ENCODE results near the gene PABPC1L.

PABPC1L gene

GRCh38 chr20:44891826-44892225, 18.0 kb upstream of the PABPC1L start:
- DNase-seq, result no peak
- Histone ChIP-seq H3K27ac (ENCODE audit: low read length) (no peak overlapping the region), H3K36me3 (replicated peaks; ENCODE audit: insufficient read depth, low read length) (no peaks in the 10 kb centered on the region; the same call in 1 of the 2 replicates), H4K20me1 (ENCODE audit: insufficient read depth, low read length) (peaks cover 74% of the 10 kb centered on the region), H3K4me2 (ENCODE audit: low read depth, low read length) (no peak overlapping the region), H3K27me3 (replicated peaks; ENCODE audit: insufficient read depth, low read length) (no peaks in the 10 kb centered on the region), H3K4me1 (ENCODE audit: low read length) (peaks cover 17% of the 10 kb centered on the region), H3K9ac (ENCODE audit: low read length) (no peak overlapping the region), H2AFZ (ENCODE audit: low read length) (no peak overlapping the region), H3F3A (ENCODE audit: insufficient read depth, low read length) (no peaks in the 10 kb centered on the region), H3K79me2 (ENCODE audit: low read length) (peaks cover 99% of the 10 kb centered on the region), H3K9me2 (replicated peaks; ENCODE audit: insufficient read depth, low read length) (no peaks in the 10 kb centered on the region), H3K9me3 (replicated peaks; ENCODE audit: insufficient read depth, low read length) (no peaks in the 10 kb centered on the region), H3K4me3 (ENCODE audit: low read length) (no peak overlapping the region)
- TF ChIP-seq, protein P1, sequence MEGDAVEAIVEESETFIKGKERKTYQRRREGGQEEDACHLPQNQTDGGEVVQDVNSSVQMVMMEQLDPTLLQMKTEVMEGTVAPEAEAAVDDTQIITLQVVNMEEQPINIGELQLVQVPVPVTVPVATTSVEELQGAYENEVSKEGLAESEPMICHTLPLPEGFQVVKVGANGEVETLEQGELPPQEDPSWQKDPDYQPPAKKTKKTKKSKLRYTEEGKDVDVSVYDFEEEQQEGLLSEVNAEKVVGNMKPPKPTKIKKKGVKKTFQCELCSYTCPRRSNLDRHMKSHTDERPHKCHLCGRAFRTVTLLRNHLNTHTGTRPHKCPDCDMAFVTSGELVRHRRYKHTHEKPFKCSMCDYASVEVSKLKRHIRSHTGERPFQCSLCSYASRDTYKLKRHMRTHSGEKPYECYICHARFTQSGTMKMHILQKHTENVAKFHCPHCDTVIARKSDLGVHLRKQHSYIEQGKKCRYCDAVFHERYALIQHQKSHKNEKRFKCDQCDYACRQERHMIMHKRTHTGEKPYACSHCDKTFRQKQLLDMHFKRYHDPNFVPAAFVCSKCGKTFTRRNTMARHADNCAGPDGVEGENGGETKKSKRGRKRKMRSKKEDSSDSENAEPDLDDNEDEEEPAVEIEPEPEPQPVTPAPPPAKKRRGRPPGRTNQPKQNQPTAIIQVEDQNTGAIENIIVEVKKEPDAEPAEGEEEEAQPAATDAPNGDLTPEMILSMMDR (IDR thresholded peaks at IDR 0.05; ENCODE audit: low read length), result no peak
- no peak for TF ChIP-seq EZH2phosphoT487 (IDR thresholded peaks at IDR 0.05; ENCODE audit: low read length)
- TF ChIP-seq EZH2 (optimal IDR thresholded peaks at IDR 0.05; ENCODE audit: low read depth, low read length), result no peak

GRCh38 chr20:44894959-44895358, 14.9 kb upstream of the PABPC1L start:
- no peak for TF ChIP-seq EZH2phosphoT487 (IDR thresholded peaks at IDR 0.05; ENCODE audit: low read length)
- no peak for TF ChIP-seq EZH2 (optimal IDR thresholded peaks at IDR 0.05; ENCODE audit: low read depth, low read length)
- TF ChIP-seq, protein P1 (IDR thresholded peaks at IDR 0.05; ENCODE audit: low read length), result no peak
- no peak overlapping the region for H3K4me3 ChIP-seq (ENCODE audit: low read length)
- H3K4me2 ChIP-seq (ENCODE audit: low read depth, low read length), result no peak overlapping the region
- no peak overlapping the region for H2AFZ ChIP-seq (ENCODE audit: low read length)
- H3K9me3 ChIP-seq (replicated peaks; ENCODE audit: insufficient read depth, low read length), result no peaks in the 10 kb centered on the region
- DNase-seq, result no peak
- no peaks in the 10 kb centered on the region for H3K27me3 ChIP-seq (replicated peaks; ENCODE audit: insufficient read depth, low read length)
- H3F3A ChIP-seq (ENCODE audit: insufficient read depth, low read length), result no peaks in the 10 kb centered on the region
- H3K9ac ChIP-seq (ENCODE audit: low read length), result no peak overlapping the region
- peaks cover 99% of the 10 kb centered on the region for H3K79me2 ChIP-seq (ENCODE audit: low read length)
- no peaks in the 10 kb centered on the region for H3K9me2 ChIP-seq (replicated peaks; ENCODE audit: insufficient read depth, low read length)
- H3K4me1 ChIP-seq (ENCODE audit: low read length), result no peaks in the 10 kb centered on the region
- no peak overlapping the region for H3K27ac ChIP-seq (ENCODE audit: low read length)
- H4K20me1 ChIP-seq (ENCODE audit: insufficient read depth, low read length), result peaks cover 59% of the 10 kb centered on the region
- no peaks in the 10 kb centered on the region for H3K36me3 ChIP-seq (replicated peaks; ENCODE audit: insufficient read depth, low read length)

DNA sequence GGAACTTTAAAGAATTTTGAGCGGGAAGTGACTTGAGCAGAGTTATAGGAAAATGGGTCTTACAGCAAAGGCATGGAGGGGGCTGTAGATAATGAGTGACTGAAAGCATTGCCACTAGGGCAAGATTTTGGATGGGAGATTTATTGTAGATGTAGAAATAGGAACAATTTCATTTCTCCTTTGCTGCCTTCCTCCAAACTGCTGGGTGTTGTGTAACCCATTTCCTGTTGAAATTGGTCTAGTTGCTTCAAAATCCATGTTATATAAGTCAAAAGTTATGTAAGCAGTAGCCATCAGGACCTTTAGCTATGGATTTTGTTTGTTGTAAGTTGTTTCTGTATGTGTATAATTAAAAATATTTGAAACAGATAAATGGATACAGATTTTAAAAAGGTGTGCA, 13.3 kb upstream of the PABPC1L start:
- Histone ChIP-seq H3K36me3 (replicated peaks; ENCODE audit: insufficient read depth, low read length) (no peaks in the 10 kb centered on the region; the same call in 1 of the 2 replicates), H2AFZ (ENCODE audit: low read length) (no peak overlapping the region), H3K27ac (ENCODE audit: low read length) (no peak overlapping the region), H4K20me1 (ENCODE audit: insufficient read depth, low read length) (peaks cover 58% of the 10 kb centered on the region), H3K27me3 (replicated peaks; ENCODE audit: insufficient read depth, low read length) (no peaks in the 10 kb centered on the region), H3F3A (ENCODE audit: insufficient read depth, low read length) (no peaks in the 10 kb centered on the region), H3K9me3 (replicated peaks; ENCODE audit: insufficient read depth, low read length) (no peaks in the 10 kb centered on the region), H3K4me3 (ENCODE audit: low read length) (no peak overlapping the region), H3K4me2 (ENCODE audit: low read depth, low read length) (no peak overlapping the region), H3K9me2 (replicated peaks; ENCODE audit: insufficient read depth, low read length) (no peaks in the 10 kb centered on the region), H3K4me1 (ENCODE audit: low read length) (no peaks in the 10 kb centered on the region), H3K9ac (ENCODE audit: low read length) (no peak overlapping the region), H3K79me2 (ENCODE audit: low read length) (peaks cover 100% of the 10 kb centered on the region)
- TF ChIP-seq EZH2 (optimal IDR thresholded peaks at IDR 0.05; ENCODE audit: low read depth, low read length) (no peak), EZH2phosphoT487 (IDR thresholded peaks at IDR 0.05; ENCODE audit: low read length) (no peak)
- DNase-seq, result no peak

- DNase-seq, result no peak
- H3K4me3 ChIP-seq (ENCODE audit: low read length), result no peak overlapping the region
- H3F3A ChIP-seq (ENCODE audit: insufficient read depth, low read length), result no peaks in the 10 kb centered on the region
- H3K36me3 ChIP-seq (replicated peaks; ENCODE audit: insufficient read depth, low read length), result no peaks in the 10 kb centered on the region; the same call in 1 of the 2 replicates
- H3K27me3 ChIP-seq (replicated peaks; ENCODE audit: insufficient read depth, low read length), result no peaks in the 10 kb centered on the region
- H3K9me2 ChIP-seq (replicated peaks; ENCODE audit: insufficient read depth, low read length), result no peaks in the 10 kb centered on the region
- peaks cover 53% of the 10 kb centered on the region for H4K20me1 ChIP-seq (ENCODE audit: insufficient read depth, low read length)
- no peaks in the 10 kb centered on the region for H3K9me3 ChIP-seq (replicated peaks; ENCODE audit: insufficient read depth, low read length)
- no peak overlapping the region for H3K4me2 ChIP-seq (ENCODE audit: low read depth, low read length)
- TF ChIP-seq EZH2 (optimal IDR thresholded peaks at IDR 0.05; ENCODE audit: low read depth, low read length) (no peak), EZH2phosphoT487 (IDR thresholded peaks at IDR 0.05; ENCODE audit: low read length) (no peak)
- TF ChIP-seq, protein P1 (IDR thresholded peaks at IDR 0.05; ENCODE audit: low read length), result no peak
- H3K27ac ChIP-seq (ENCODE audit: low read length), result no peak overlapping the region
- H3K9ac ChIP-seq (ENCODE audit: low read length), result no peak overlapping the region
- H3K79me2 ChIP-seq (ENCODE audit: low read length), result peaks cover 100% of the 10 kb centered on the region
- H2AFZ ChIP-seq (ENCODE audit: low read length), result no peak overlapping the region
- no peaks in the 10 kb centered on the region for H3K4me1 ChIP-seq (ENCODE audit: low read length)
Measured at GRCh38 chr20:44897133-44897532, 12.7 kb upstream of the PABPC1L start.

All from MM.1S (cell line).